SK-N-SH (cell line): ENCODE results near the gene DDO. TPM values are rescaled to one million over a fixed set of nuclear protein-coding genes. Genes with fewer than 3 reads are reported as not detected.

Source experiments
- CTCF ChIA-PET: fragments of 300-600, 350-600 bp; formaldehyde crosslinking; extraction: SDS; loops from one replicate; lab custom pipeline; 2021; lab: Yijun Ruan, JAX
- POLR2A ChIA-PET: fragments of 350-600 bp; sonication (Branson Sonifier 250); formaldehyde crosslinking; extraction: SDS; loops from one replicate; lab custom pipeline; 2020; ENCODE audit warnings: antibody characterized with exemption, inconsistent platforms; lab: Yijun Ruan, JAX
- DNase-seq: peaks from one replicate; pipeline ENCODE4 v3.0.0; 2012
- H2AFZ ChIP-seq: fragments of 200-600 bp; sonication (generic); 2 replicates; pipeline ENCODE4 v1.8.1; 2016; ENCODE audit warnings: antibody characterized with exemption, mild to moderate bottlenecking, low read depth
- H3F3A ChIP-seq: fragments of 200-600 bp; sonication (generic); replicated peaks from 2 replicates; pipeline ENCODE3; 2016; ENCODE audit warnings: antibody characterized with exemption, mild to moderate bottlenecking; ENCODE audit not compliant: insufficient read depth
- H3K27ac ChIP-seq, 2 experiments: fragments of 200-500 bp in 1 of 2; fragments of 200-600 bp in 1 of 2; sonication (Bioruptor generic) in 1 of 2; sonication (generic), shearing (Covaris generic) in 1 of 2; 2 replicates each; pipeline versions ENCODE4 v1.5.1 to v1.6.1; 2014 to 2016; ENCODE audit warnings: low read depth in 2 of 2, inconsistent platforms in 1 of 2, low read length in 1 of 2, mild to moderate bottlenecking in 1 of 2, mixed read lengths in 1 of 2
- H3K27me3 ChIP-seq: fragments of 200-600 bp; sonication (generic), shearing (Covaris generic); 2 replicates; pipeline ENCODE4 v1.6.1; 2016; ENCODE audit warnings: mixed run types; ENCODE audit not compliant: insufficient read depth
- H3K36me3 ChIP-seq, 2 experiments: fragments of 200-500 bp in 1 of 2; fragments of 200-600 bp in 1 of 2; sonication (Bioruptor generic) in 1 of 2; sonication (generic) in 1 of 2; replicated peaks in 1 of 2; 2 replicates each; pipeline versions ENCODE3 to v1.5.1; 2014 to 2016; ENCODE audit warnings: low read length in 1 of 2, mild to moderate bottlenecking in 1 of 2; ENCODE audit not compliant: insufficient read depth in 2 of 2, control insufficient read depth in 1 of 2
- H3K4me1 ChIP-seq, 2 experiments: fragments of 200-500 bp in 1 of 2; fragments of 200-600 bp in 1 of 2; sonication (Bioruptor generic) in 1 of 2; sonication (generic), shearing (Covaris generic) in 1 of 2; 2 replicates each; pipeline versions ENCODE4 v1.5.1 to v1.6.1; 2014 to 2016; ENCODE audit warnings: low read depth in 1 of 2, low read length in 1 of 2, mixed run types in 1 of 2; ENCODE audit not compliant: insufficient read depth in 2 of 2, control insufficient read depth in 1 of 2
- H3K4me2 ChIP-seq: fragments of 200-600 bp; sonication (generic), shearing (Covaris generic); 2 replicates; pipeline ENCODE4 v1.6.1; 2017; ENCODE audit warnings: mixed run types
- H3K4me3 ChIP-seq, 2 experiments: fragments of 200-500 bp in 1 of 2; fragments of 200-600 bp in 1 of 2; sonication (Bioruptor generic) in 1 of 2; sonication (generic), shearing (Covaris generic) in 1 of 2; 2 replicates each; pipeline versions ENCODE4 v1.5.1 to v1.8.1; 2014 to 2016; ENCODE audit warnings: low read depth in 2 of 2, inconsistent platforms in 1 of 2, low read length in 1 of 2, mild to moderate bottlenecking in 1 of 2, mixed read lengths in 1 of 2, moderate library complexity in 1 of 2
- H3K79me2 ChIP-seq: fragments of 200-600 bp; sonication (generic); 2 replicates; pipeline ENCODE4 v1.8.1; 2017; ENCODE audit warnings: mild to moderate bottlenecking; ENCODE audit not compliant: insufficient read depth
- H3K9ac ChIP-seq: fragments of 200-600 bp; sonication (generic); 2 replicates; pipeline ENCODE4 v1.6.1; 2017; ENCODE audit warnings: mixed run types
- H3K9me2 ChIP-seq: fragments of 200-600 bp; sonication (generic); 2 replicates; pipeline ENCODE4 v1.6.1; 2017; ENCODE audit warnings: mixed run types
- H3K9me3 ChIP-seq: fragments of 200-600 bp; sonication (generic); 2 replicates; pipeline ENCODE4 v1.6.1; 2017; ENCODE audit warnings: mixed run types, mild to moderate bottlenecking, moderate library complexity
- H4K20me1 ChIP-seq: fragments of 200-600 bp; sonication (generic); 2 replicates; pipeline ENCODE4 v1.6.1; 2017; ENCODE audit warnings: mild to moderate bottlenecking, mixed run types; ENCODE audit not compliant: insufficient read depth
- CHD2 ChIP-seq: fragments of 150-350 bp; IDR thresholded peaks from 2 replicates; pipeline ENCODE4 v1.6.1; 2018; ENCODE audit warnings: low read length; ENCODE audit not compliant: partially characterized antibody
- ELF1 ChIP-seq: IDR thresholded peaks from 2 replicates; pipeline ENCODE4 v1.4.0; 2012
- EP300 ChIP-seq, 2 experiments: IDR thresholded peaks; 2 replicates each; pipeline versions ENCODE4 v1.4.0 to v1.6.1; 2012; ENCODE audit warnings: borderline replicate concordance in 1 of 2, low read depth in 1 of 2, low read length in 1 of 2
- JUND ChIP-seq: IDR thresholded peaks from 2 replicates; pipeline ENCODE4 v1.4.0; 2012
- RAD21 ChIP-seq: IDR thresholded peaks from 2 replicates; pipeline ENCODE4 v1.6.1; 2012; ENCODE audit warnings: mild to moderate bottlenecking, low read length
- REST ChIP-seq: IDR thresholded peaks from 2 replicates; pipeline ENCODE4 v1.6.1; 2012; ENCODE audit warnings: mild to moderate bottlenecking, low read depth, low read length, moderate library complexity
- RXRA ChIP-seq: IDR thresholded peaks from 2 replicates; pipeline ENCODE4 v1.4.0; 2012; ENCODE audit warnings: low read depth, mild to moderate bottlenecking, borderline replicate concordance
- SMC3 ChIP-seq: IDR thresholded peaks from 2 replicates; pipeline ENCODE4 v1.6.1; 2012; ENCODE audit warnings: low read depth, low read length, improper control_type of control experiment
- TCF12 ChIP-seq: IDR thresholded peaks from 2 replicates; pipeline ENCODE4 v1.4.0; 2012
- TEAD4 ChIP-seq: IDR thresholded peaks from 2 replicates; pipeline ENCODE4 v1.4.0; 2012; ENCODE audit warnings: mild to moderate bottlenecking, borderline replicate concordance; ENCODE audit not compliant: insufficient read depth
- WGBS: methylation state at CpG from one replicate; pipeline ENCODE4 v1.1.6; 2017; ENCODE audit warnings: low lambda C conversion rate; 5-methylcytosine and 5-hydroxymethylcytosine counted together
- polyA plus RNA-seq, 3 experiments: library from polyadenylated mRNA; depleted of rRNA; stranded (reverse); fragments of >200 nt; gene quantifications; 2 replicates each; pipeline ENCODE4 v1.2.3, GENCODE V29; 2012
- TF ChIP-seq, protein P1 (sequence below): IDR thresholded peaks from 2 replicates; pipeline ENCODE4; 2012
- TF ChIP-seq, protein P2 (sequence below): fragments of 150-350 bp; IDR thresholded peaks from 2 replicates; pipeline ENCODE4 v1.6.1; 2017; ENCODE audit warnings: antibody characterized with exemption, low read length, low read depth, borderline replicate concordance

DDO gene
- polyA plus RNA-seq, 1 of the 3 experiments (the other 2 are of a cell fraction): 0.79 TPM

DNA sequence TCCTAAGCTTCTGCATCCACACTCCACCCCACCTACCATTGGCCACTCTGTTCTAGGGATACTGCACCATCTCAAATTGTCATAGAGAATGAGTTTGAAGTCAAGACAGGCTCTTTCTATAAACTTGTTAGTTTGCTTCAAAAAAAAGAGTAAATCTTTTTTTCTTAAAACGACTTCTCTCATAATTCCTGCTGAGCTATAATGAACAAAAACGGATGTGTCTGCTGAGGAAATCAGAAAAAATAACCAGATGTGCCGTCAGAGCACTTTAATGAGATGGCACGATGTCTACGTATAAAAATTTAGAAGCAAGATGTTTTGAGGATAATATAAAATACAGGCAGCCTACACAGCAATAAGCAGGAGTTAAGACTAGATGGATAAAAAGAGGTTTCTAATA lies 24.0 kb upstream of the DDO start:
- TF ChIP-seq RAD21 (no peak), EP300 (IDR thresholded peaks at IDR 0.05; ENCODE audit: borderline replicate concordance in 1 of 2, low read depth in 1 of 2, low read length in 1 of 2) (no peak), CHD2 (no peak), JUND (no peak), SMC3 (no peak), TCF12 (no peak), RXRA (no peak), REST (no peak), TEAD4 (no peak), ELF1 (no peak)
- TF ChIP-seq, protein P1, sequence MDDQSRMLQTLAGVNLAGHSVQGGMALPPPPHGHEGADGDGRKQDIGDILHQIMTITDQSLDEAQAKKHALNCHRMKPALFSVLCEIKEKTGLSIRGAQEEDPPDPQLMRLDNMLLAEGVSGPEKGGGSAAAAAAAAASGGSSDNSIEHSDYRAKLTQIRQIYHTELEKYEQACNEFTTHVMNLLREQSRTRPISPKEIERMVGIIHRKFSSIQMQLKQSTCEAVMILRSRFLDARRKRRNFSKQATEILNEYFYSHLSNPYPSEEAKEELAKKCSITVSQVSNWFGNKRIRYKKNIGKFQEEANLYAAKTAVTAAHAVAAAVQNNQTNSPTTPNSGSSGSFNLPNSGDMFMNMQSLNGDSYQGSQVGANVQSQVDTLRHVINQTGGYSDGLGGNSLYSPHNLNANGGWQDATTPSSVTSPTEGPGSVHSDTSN: no peak
- TF ChIP-seq, protein P2, sequence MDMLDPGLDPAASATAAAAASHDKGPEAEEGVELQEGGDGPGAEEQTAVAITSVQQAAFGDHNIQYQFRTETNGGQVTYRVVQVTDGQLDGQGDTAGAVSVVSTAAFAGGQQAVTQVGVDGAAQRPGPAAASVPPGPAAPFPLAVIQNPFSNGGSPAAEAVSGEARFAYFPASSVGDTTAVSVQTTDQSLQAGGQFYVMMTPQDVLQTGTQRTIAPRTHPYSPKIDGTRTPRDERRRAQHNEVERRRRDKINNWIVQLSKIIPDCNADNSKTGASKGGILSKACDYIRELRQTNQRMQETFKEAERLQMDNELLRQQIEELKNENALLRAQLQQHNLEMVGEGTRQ: no peak
- TF ChIP-seq, all 33 proteins: peak for 0
- CTCF ChIA-PET: interaction anchor here (1.5 kb wide), 1 partner anchor 17 kb away, joined by 3 read pairs; no protein-coding TSS in a partner anchor

More for the DNA sequence above, 24.0 kb upstream of the DDO start:
- Histone ChIP-seq H3K4me1 (no peaks in the 10 kb centered on the region; a peak in 1 of 4 replicates), H3K27me3 (no peaks in the 10 kb centered on the region; the same call in 1 of the 2 replicates), H3K4me2 (no peak overlapping the region), H3F3A (no peaks in the 10 kb centered on the region), H3K9me2 (no peaks in the 10 kb centered on the region), H4K20me1 (no peaks in the 10 kb centered on the region), H2AFZ (no peak overlapping the region), H3K9ac (no peak overlapping the region), H3K9me3 (no peaks in the 10 kb centered on the region), H3K36me3 (no peaks in the 10 kb centered on the region), H3K4me3 (no peak overlapping the region), H3K27ac (no peak overlapping the region), H3K79me2 (no peaks in the 10 kb centered on the region)
- WGBS: 33% methylated on average over 5 of the region's 5 CpGs
- DNase-seq: no peak
- POLR2A ChIA-PET: no interaction called here
